GM12874 (cell line): ENCODE data around the gene BACH2.

Experiments used
- TF ChIP-seq, protein P1 (sequence below): IDR thresholded peaks from 2 replicates; pipeline ENCODE4 v1.5.1; 2011; ENCODE audit warnings: low read depth, mild to moderate bottlenecking, control low read depth, low read length, moderate library complexity; ENCODE audit not compliant: insufficient read depth

The BACH2 gene

DNA sequence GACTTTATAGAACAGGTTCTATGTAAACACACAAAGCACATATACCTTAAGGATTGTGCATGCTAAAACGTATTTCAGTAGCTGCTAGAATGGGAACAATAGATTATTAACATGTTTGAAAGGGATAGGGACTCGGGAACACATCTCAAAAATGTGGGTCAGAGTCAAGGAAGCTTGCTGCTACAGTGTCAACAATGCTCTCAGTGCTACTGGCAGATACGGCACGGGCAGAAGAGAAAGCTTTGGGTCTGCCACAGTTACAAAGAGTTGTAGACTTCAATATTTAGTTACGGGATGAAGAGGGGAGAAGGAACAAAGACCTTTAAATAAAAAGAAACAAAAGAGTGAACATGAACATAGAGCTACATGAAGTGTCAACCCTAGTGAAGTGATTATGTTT is 170.5 kb downstream of the BACH2 start:
- TF ChIP-seq, protein P1, sequence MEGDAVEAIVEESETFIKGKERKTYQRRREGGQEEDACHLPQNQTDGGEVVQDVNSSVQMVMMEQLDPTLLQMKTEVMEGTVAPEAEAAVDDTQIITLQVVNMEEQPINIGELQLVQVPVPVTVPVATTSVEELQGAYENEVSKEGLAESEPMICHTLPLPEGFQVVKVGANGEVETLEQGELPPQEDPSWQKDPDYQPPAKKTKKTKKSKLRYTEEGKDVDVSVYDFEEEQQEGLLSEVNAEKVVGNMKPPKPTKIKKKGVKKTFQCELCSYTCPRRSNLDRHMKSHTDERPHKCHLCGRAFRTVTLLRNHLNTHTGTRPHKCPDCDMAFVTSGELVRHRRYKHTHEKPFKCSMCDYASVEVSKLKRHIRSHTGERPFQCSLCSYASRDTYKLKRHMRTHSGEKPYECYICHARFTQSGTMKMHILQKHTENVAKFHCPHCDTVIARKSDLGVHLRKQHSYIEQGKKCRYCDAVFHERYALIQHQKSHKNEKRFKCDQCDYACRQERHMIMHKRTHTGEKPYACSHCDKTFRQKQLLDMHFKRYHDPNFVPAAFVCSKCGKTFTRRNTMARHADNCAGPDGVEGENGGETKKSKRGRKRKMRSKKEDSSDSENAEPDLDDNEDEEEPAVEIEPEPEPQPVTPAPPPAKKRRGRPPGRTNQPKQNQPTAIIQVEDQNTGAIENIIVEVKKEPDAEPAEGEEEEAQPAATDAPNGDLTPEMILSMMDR: no peak

DNA sequence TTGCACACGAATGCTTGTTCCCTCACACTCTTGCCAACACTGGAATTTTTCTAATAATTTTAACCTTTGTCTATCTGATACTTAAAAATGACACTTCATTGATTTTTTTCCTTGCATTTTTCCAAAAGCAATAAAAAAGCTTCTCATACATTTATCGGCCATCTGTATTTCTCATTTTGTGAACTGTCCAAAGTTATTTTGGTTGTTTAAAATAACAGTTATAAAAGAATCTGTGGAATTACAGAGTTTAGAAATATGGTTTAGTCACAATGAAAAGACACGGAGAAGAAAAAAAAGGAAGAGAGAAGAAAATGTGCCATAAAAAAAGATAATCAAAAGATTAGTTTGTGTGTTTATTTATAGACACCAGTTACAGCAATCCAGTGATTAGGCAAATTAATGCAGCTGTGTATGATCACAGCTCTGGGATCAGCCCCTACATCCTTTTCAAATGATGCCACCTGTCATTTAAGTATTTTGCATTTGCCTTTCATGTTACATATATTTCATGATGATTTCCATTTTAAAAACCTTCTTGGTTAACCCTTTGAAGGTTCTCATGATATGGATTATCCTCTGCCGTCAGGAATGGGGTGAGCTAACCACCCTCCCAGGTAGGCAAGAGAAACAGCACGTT is 171.7 kb downstream of the BACH2 start:
- TF ChIP-seq, protein P1: no peak

GRCh38 chr6:90123831-90124230 is 172.8 kb downstream of the BACH2 start:
- TF ChIP-seq, protein P1: no peak

- TF ChIP-seq, protein P1: no peak
These were observed 174.7 kb downstream of the BACH2 start for GRCh38 chr6:90121982-90122381.

GRCh38 chr6:90120327-90120726 is 176.3 kb downstream of the BACH2 start:
- TF ChIP-seq, protein P1: no peak

GRCh38 chr6:90119618-90120017 is 177.0 kb downstream of the BACH2 start:
- TF ChIP-seq, protein P1: no peak

DNA sequence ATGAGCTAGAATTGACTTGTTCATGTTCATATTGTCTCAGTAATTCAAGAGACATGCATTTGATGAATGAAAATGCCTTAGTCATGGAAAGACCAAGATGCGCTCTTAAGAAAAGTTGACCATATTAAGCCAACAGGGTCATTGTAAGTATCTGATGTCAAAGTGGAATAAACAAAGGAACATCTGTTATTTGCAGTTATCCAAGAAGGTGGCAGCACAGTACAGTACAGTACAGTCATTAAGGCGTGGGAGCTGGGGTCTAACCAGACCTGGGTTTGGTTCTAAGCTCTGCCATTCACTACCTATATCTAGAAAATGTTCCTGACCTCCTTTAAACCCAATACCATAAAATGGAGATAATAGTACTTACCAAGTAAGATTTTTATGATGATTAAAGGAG is 178.1 kb downstream of the BACH2 start:
- TF ChIP-seq, protein P1: no peak
